ENCODE data around the gene CNPY2.
"Not testable (repeated sequence)": the region's sequence is repeated elsewhere in the genome, so short reads cannot be mapped to it uniquely, and the experiment has no call there.

Gene CNPY2

DNA sequence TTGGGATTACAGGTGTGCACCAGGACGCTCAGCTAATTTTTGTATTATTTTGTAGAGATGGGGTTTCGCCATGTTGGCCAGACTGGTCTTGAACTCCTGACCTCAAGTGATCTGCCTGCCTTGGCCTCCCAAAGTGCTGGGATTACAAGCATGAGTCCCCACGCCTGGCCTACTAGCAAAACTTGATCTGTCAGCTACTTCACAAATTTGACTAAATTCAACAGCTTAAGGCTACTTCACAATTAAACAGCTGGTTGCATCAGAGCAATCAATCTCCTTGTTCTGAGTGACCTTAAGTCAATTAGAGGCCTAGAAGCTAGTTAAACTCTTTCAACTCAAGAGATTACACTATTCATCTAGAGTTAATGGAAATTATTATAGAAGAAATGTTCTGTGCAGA is 36.9 kb downstream of the CNPY2 start:
- H3K4me3 ChIP-seq: no peak overlapping the region
- H3K4me2 ChIP-seq: no peak overlapping the region
- no peaks in the 10 kb centered on the region for H3K4me1 ChIP-seq
- H4K20me1 ChIP-seq: peaks cover 0 to 62% (median 13%) of the 10 kb centered on the region in 11 experiments; a peak in 12 of 22 replicates
- H3K27ac ChIP-seq: no peak overlapping the region
- H3K36me3 ChIP-seq: peaks cover 96 to 100% (median 100%) of the 10 kb centered on the region in 11 experiments
- no peak overlapping the region for H3K9ac ChIP-seq
- H3K9me3 ChIP-seq (replicated peaks in 1 of 11): no peaks in the 10 kb centered on the region
- no peak for TF ChIP-seq Cebpa-rat (IDR thresholded peaks at IDR 0.05)
- no peaks in the 10 kb centered on the region for H3K27me3 ChIP-seq

GRCh38 chr12:56274299-56274698 is 41.5 kb downstream of the CNPY2 start:
- Histone ChIP-seq H3K27ac (no peak overlapping the region), H3K36me3 (peaks cover 94 to 100% (median 99%) of the 10 kb centered on the region in 11 experiments), H3K4me3 (no peak overlapping the region), H3K4me1 (no peaks in the 10 kb centered on the region), H3K27me3 (no peaks in the 10 kb centered on the region), H3K9me3 (replicated peaks in 1 of 11) (no peaks in the 10 kb centered on the region), H3K9ac (peak overlapping the region in 1 of 11 experiments; percentile 0; a peak in 1 of 22 replicates), H3K4me2 (no peak overlapping the region), H4K20me1 (peaks cover 0 to 48% (median 6%) of the 10 kb centered on the region in 11 experiments; a peak in 11 of 22 replicates)
- no peak for TF ChIP-seq Cebpa-rat (IDR thresholded peaks at IDR 0.05)

- H3K36me3 ChIP-seq: peaks cover 75 to 95% (median 87%) of the 10 kb centered on the region in 11 experiments
- not testable (repeated sequence) for H3K4me3 ChIP-seq
These were observed 43.3 kb downstream of the CNPY2 start for GRCh38 chr12:56272468-56272867.

DNA sequence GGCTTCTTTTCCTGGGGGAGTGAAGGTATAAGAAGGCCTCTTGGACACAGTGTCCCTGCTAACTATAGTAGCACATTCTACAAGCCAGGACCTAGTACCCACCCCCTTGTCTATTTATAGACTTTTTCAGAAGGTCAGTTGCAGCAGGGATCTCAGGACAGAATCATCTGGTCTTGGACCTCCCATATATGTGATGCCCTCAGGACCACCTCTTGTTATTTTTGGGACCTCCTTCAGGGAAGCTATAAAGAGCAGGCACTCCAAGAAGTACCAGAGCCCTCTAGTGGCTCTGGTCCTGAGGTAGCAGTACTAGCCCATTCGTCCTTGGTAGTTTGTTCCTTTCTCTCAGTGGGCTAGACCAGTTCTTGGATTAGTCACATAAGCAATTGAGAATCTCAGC is 44.8 kb downstream of the CNPY2 start:
- Histone ChIP-seq H4K20me1 (peaks cover 0 to 55% (median 11%) of the 10 kb centered on the region in 11 experiments; a peak in 13 of 22 replicates), H3K9me3 (replicated peaks in 1 of 11) (no peaks in the 10 kb centered on the region), H3K27me3 (no peaks in the 10 kb centered on the region), H3K27ac (no peak overlapping the region; a peak in 1 of 22 replicates), H3K4me3 (no peak overlapping the region), H3K4me2 (no peak overlapping the region), H3K4me1 (peaks cover 9 to 17% (median 16%) of the 10 kb centered on the region in 10 experiments; a peak in 19 of 20 replicates), H3K9ac (no peak overlapping the region), H3K36me3 (peaks cover 65 to 81% (median 73%) of the 10 kb centered on the region in 11 experiments)
- no peak for TF ChIP-seq Cebpa-rat (IDR thresholded peaks at IDR 0.05)

More at GRCh38 chr12:56272468-56272867, 43.3 kb downstream of the CNPY2 start:
- not testable (repeated sequence) for H3K27me3 ChIP-seq; H3K4me2 ChIP-seq; H3K4me1 ChIP-seq; H3K27ac ChIP-seq; H3K9me3 ChIP-seq (replicated peaks in 1 of 11)
- Histone ChIP-seq H4K20me1 (peaks cover 0 to 54% (median 9%) of the 10 kb centered on the region in 11 experiments; a peak in 13 of 22 replicates), H3K9ac (peak overlapping the region in 1 of 11 experiments; percentile 24; a peak in 1 of 22 replicates)

DNA sequence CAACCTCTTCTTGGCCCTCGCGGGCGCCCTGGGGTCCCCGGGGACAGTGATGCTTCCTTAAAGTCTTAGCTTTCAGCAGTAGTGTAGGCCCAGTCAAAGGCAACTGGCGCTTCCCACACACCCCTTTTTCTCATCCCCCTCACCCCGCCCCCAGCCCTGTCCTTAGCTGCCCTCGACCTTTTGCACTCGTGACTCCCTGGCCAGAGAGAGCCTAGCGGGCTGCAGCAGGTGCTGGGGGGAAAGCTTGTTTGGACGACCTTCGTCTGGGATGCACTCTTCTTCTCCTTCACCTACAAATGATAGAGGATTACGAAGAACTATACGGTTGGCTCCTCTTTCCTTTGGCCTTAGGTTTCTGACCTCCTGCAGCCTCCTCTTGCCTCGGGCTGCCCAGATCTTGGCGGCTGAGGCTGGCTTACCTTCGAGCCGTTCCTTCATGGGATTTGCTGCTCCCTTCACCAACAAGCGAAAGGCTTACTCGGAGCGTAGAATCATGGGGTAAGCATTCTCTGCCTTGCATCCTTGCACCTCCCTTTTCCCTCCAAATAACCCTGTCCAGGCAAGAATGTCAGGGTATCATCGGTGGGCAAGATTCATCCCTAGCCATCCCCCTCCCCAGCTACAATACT is 48.2 kb downstream of the CNPY2 start:
- Histone ChIP-seq H3K27ac (peak overlapping the region; percentile 30 to 84 (median 81); a peak in 19 of 22 replicates), H3K9ac (peak overlapping the region; percentile 77 to 88 (median 83); a peak in 20 of 22 replicates), H3K9me3 (replicated peaks in 1 of 11) (no peaks in the 10 kb centered on the region), H3K4me2 (peak overlapping the region; percentile 85 to 98 (median 94)), H3K27me3 (no peaks in the 10 kb centered on the region), H3K4me3 (peak overlapping the region; percentile 64 to 79 (median 69)), H3K4me1 (peaks cover 14 to 23% (median 19%) of the 10 kb centered on the region in 10 experiments; a peak in 19 of 20 replicates), H4K20me1 (peaks cover 0 to 44% (median 11%) of the 10 kb centered on the region in 11 experiments; a peak in 8 of 22 replicates), H3K36me3 (peaks cover 30 to 46% (median 39%) of the 10 kb centered on the region in 11 experiments)
- no peak for TF ChIP-seq Cebpa-rat (IDR thresholded peaks at IDR 0.05)

DNA sequence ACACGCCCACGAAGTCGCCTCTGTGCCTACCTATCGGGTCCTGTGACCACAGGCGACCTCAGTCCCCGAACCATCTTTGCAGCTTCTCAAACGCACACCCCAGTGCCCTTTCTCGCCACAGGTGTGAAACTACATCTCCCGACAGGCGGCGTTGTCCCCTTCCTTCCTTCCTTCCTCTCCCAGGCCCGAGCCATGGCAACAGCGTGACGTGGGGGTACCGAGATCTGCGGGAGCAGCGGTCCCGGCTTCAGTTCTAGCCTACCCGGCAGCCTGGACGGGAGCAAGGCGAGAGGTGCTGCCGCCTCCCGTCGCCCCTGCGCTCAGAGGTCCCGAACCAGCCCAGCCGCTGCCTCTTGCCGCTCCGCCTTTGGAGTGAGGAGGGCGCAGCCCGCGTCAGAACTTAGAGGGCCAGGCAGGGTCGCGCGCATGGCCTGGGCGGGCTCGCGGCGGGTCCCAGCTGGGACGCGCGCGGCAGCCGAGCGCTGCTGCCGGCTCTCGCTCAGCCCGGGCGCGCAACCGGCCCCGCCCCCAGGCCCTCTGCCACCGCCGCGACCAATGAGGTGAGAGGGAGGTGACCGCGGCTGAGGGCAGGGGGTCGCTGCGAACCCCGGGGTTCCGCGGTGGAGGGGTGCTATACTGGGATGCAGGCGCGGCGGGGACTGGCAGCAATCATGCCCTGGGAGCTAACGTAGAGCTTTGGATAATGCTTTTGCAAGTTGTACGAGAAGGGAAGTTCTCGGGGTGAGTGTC is 48.9 kb downstream of the CNPY2 start, which contains the start of gene COQ10A:
Gene COQ10A, plus strand, starts transcription at position 250 of the 750 bp plus-strand sequence. Its CDS starts 177 bp downstream, at position 427.
- Histone ChIP-seq H3K27ac (peak within 1 kb of the TSS; percentile 30 to 84 (median 81); a peak in 20 of 22 replicates), H3K36me3 (peaks cover 23 to 39% (median 32%) of the 10 kb centered on the region in 11 experiments), H4K20me1 (peaks cover 0 to 42% (median 10%) of the 10 kb centered on the region in 11 experiments; a peak in 8 of 22 replicates), H3K4me2 (peak within 1 kb of the TSS; percentile 85 to 98 (median 94)), H3K4me1 (peaks cover 14 to 23% (median 19%) of the 10 kb centered on the region in 10 experiments; a peak in 19 of 20 replicates), H3K9ac (peak within 1 kb of the TSS; percentile 77 to 88 (median 83)), H3K27me3 (no peaks in the 10 kb centered on the region), H3K4me3 (peak within 1 kb of the TSS; percentile 64 to 79 (median 69)), H3K9me3 (replicated peaks in 1 of 11) (no peaks in the 10 kb centered on the region)
- TF ChIP-seq Cebpa-rat (IDR thresholded peaks at IDR 0.05): no peak

GRCh38 chr12:56266068-56266692 is 49.6 kb downstream of the CNPY2 start:
- H3K36me3 ChIP-seq: peaks cover 16 to 32% (median 25%) of the 10 kb centered on the region in 11 experiments
- peak overlapping the region in 10 of 11 experiments; percentile 73 to 84 (median 82); a peak in 19 of 22 replicates for H3K27ac ChIP-seq
- peak overlapping the region; percentile 77 to 88 (median 83) for H3K9ac ChIP-seq

GRCh38 chr12:56262955-56263354 is 52.8 kb downstream of the CNPY2 start:
- H3K4me3 ChIP-seq; H3K9ac ChIP-seq; H4K20me1 ChIP-seq; H3K27me3 ChIP-seq; H3K4me2 ChIP-seq; H3K27ac ChIP-seq; H3K36me3 ChIP-seq; H3K9me3 ChIP-seq (replicated peaks in 1 of 11): not testable (repeated sequence)
- H3K4me1 ChIP-seq: peaks cover 16 to 27% (median 23%) of the 10 kb centered on the region in 10 experiments

More at GRCh38 chr12:56266068-56266692, 49.6 kb downstream of the CNPY2 start:
- H3K4me3 ChIP-seq: peak overlapping the region; percentile 64 to 79 (median 69)
- H3K4me1 ChIP-seq: peaks cover 14 to 23% (median 19%) of the 10 kb centered on the region in 10 experiments; a peak in 19 of 20 replicates
- H3K9me3 ChIP-seq (replicated peaks in 1 of 11); H3K27me3 ChIP-seq: not testable (repeated sequence)
- peak overlapping the region; percentile 85 to 98 (median 94) for H3K4me2 ChIP-seq
- H4K20me1 ChIP-seq: peaks cover 0 to 35% (median 10%) of the 10 kb centered on the region in 11 experiments; a peak in 8 of 22 replicates
